Stimulated activated CD4-positive, alpha-beta T cell treated with anti-CD3 and anti-CD28 coated beads, Interleukin-12 subunit alpha, Interleukin-12 subunit beta, amount 100 ng/mL, for 4 hours (primary cell): ENCODE results near the gene IQCE.

ENCODE experiments used
- DNase-seq: peaks from one replicate; pipeline ENCODE4 v3.0.0-alpha.2; 2020

Gene IQCE

GRCh38 chr7:2637066-2637471 is 78.3 kb downstream of the IQCE start:
- no peak for DNase-seq

- DNase-seq: no peak
Observed at GRCh38 chr7:2637505-2638223, 78.9 kb downstream of the IQCE start.

- DNase-seq: no peak
Observed at GRCh38 chr7:2638224-2638991, 79.6 kb downstream of the IQCE start.

GRCh38 chr7:2639181-2639681 is 80.5 kb downstream of the IQCE start:
- DNase-seq: no peak

GRCh38 chr7:2639695-2640481 is 81.1 kb downstream of the IQCE start:
- no peak for DNase-seq

GRCh38 chr7:2640482-2640830 is 81.7 kb downstream of the IQCE start:
- no peak for DNase-seq

GRCh38 chr7:2640846-2641316 is 82.1 kb downstream of the IQCE start:
- no peak for DNase-seq

GRCh38 chr7:2641406-2642393 is 82.9 kb downstream of the IQCE start:
- no peak for DNase-seq

GRCh38 chr7:2643386-2644219 is 84.8 kb downstream of the IQCE start:
- DNase-seq: no peak

GRCh38 chr7:2644220-2644561 is 85.4 kb downstream of the IQCE start:
- DNase-seq: no peak

GRCh38 chr7:2644562-2645273 is 85.9 kb downstream of the IQCE start:
- no peak for DNase-seq

GRCh38 chr7:2645274-2645868 is 86.6 kb downstream of the IQCE start:
- no peak for DNase-seq

GRCh38 chr7:2646336-2646679 is 87.5 kb downstream of the IQCE start:
- DNase-seq: no peak

- no peak for DNase-seq
Observed at GRCh38 chr7:2646680-2647571, 88.1 kb downstream of the IQCE start.

GRCh38 chr7:2647594-2648172 is 88.9 kb downstream of the IQCE start:
- no peak for DNase-seq

- no peak for DNase-seq
Observed at GRCh38 chr7:2649139-2649838, 90.5 kb downstream of the IQCE start.

GRCh38 chr7:2649991-2650390 is 91.2 kb downstream of the IQCE start:
- no peak for DNase-seq

GRCh38 chr7:2650451-2650850 is 91.7 kb downstream of the IQCE start:
- DNase-seq: no peak
